ENCODE data around the gene PCDHGB4.
"Not testable (repeated sequence)": the region's sequence is repeated elsewhere in the genome, so short reads cannot be mapped to it uniquely, and the experiment has no call there.

PCDHGB4 gene

DNA sequence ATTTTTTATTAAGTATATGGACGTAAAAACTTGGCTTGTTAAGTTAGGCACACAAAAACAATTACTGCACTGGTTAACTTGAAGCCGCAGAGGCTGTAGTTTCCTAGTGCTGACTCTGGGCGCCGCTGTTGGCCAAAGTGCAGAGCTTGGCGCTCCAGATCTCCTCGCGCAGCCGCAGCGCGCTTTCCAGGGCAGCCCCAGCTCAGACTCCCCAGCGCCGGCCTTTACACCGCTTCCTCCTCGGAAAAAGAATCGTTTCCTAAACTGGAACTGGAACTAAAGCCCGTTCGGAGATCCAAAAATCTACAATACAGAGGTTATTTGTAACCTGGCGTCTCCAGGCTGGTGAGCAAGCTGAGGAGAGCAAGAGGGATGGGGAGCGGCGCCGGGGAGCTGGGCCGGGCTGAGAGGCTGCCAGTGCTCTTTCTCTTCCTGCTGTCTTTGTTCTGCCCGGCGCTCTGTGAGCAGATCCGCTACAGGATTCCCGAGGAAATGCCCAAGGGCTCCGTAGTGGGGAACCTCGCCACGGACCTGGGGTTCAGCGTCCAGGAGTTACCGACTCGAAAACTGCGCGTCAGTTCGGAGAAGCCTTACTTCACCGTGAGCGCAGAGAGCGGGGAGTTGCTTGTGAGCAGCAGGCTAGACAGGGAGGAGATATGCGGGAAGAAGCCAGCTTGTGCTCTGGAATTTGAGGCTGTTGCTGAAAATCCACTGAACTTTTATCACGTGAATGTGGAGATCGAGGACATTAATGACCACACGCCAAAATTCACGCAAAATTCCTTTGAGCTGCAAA lies 10.5 kb downstream of the PCDHGB4 start, which contains the start of gene PCDHGB5:
Gene PCDHGB5 (plus strand): TSS at position 192 of the 796 bp plus-strand sequence. CDS start 181 bp downstream, at position 373.
- H3K36me3 ChIP-seq (ENCODE audit: insufficient read depth, low read length); H3K9ac ChIP-seq (ENCODE audit: low read depth, low read length); H3K27ac ChIP-seq (ENCODE audit: low read length); H3K79me2 ChIP-seq (ENCODE audit: insufficient read depth, low read length); H3K4me2 ChIP-seq (ENCODE audit: insufficient read depth, low read length); H3K9me3 ChIP-seq (ENCODE audit: insufficient read depth, low read length, severe bottlenecking); H3K27me3 ChIP-seq (ENCODE audit: insufficient read depth, low read length, poor library complexity); ATAC-seq (ENCODE audit: insufficient read depth, low read depth); H3K4me3 ChIP-seq (ENCODE audit: low read depth in 1 of 2, low read length in 2 of 2); DNase-seq; H4K20me1 ChIP-seq (ENCODE audit: insufficient read depth, low read length); H3K4me1 ChIP-seq (ENCODE audit: insufficient read depth, low read length); H2AFZ ChIP-seq (ENCODE audit: low read depth, low read length): not testable (repeated sequence)
- TF ChIP-seq CTCF (IDR thresholded peaks at IDR 0.05; ENCODE audit: borderline replicate concordance, extremely low read depth, low read length, poor library complexity, severe bottlenecking), result peak; percentile 10

DNA sequence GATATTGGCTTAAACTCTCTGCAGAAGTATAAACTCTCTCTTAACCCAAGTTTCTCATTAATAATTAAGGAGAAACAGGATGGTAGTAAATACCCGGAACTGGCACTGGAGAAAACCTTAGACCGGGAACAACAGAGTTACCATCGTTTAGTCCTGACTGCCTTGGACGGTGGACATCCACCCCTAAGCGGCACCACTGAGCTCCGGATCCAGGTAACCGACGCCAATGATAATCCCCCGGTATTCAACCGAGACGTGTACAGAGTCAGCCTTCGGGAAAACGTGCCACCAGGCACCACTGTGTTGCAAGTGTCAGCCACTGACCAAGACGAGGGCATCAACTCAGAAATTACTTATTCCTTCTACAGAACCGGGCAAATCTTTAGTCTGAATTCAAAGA lies 11.1 kb downstream of the PCDHGB4 start:
- no peak overlapping the region for H3K27ac ChIP-seq (ENCODE audit: low read length)
- H3K4me2 ChIP-seq (ENCODE audit: insufficient read depth, low read length), result no peak overlapping the region
- no peaks in the 10 kb centered on the region for H3K27me3 ChIP-seq (ENCODE audit: insufficient read depth, low read length, poor library complexity)
- H4K20me1 ChIP-seq (ENCODE audit: insufficient read depth, low read length), result no peaks in the 10 kb centered on the region
- TF ChIP-seq EZH2 (IDR thresholded peaks at IDR 0.05; ENCODE audit: borderline replicate concordance, low read depth, low read length, severe bottlenecking) (no peak), CTCF (IDR thresholded peaks at IDR 0.05; ENCODE audit: borderline replicate concordance, extremely low read depth, low read length, poor library complexity, severe bottlenecking) (no peak)
- no peak for ATAC-seq (ENCODE audit: insufficient read depth, low read depth)
- no peak for DNase-seq
- H3K9ac ChIP-seq (ENCODE audit: low read depth, low read length), result no peak overlapping the region
- no peak overlapping the region for H2AFZ ChIP-seq (ENCODE audit: low read depth, low read length)
- no peaks in the 10 kb centered on the region for H3K36me3 ChIP-seq (ENCODE audit: insufficient read depth, low read length)
- no peaks in the 10 kb centered on the region for H3K4me1 ChIP-seq (ENCODE audit: insufficient read depth, low read length)
- no peak overlapping the region for H3K4me3 ChIP-seq (ENCODE audit: low read depth in 1 of 2, low read length in 2 of 2)
- no peaks in the 10 kb centered on the region for H3K79me2 ChIP-seq (ENCODE audit: insufficient read depth, low read length)
- H3K9me3 ChIP-seq (ENCODE audit: insufficient read depth, low read length, severe bottlenecking), result no peaks in the 10 kb centered on the region

- Histone ChIP-seq H3K4me3 (ENCODE audit: low read depth in 1 of 2, low read length in 2 of 2) (no peak overlapping the region), H4K20me1 (ENCODE audit: insufficient read depth, low read length) (no peaks in the 10 kb centered on the region), H3K36me3 (ENCODE audit: insufficient read depth, low read length) (no peaks in the 10 kb centered on the region), H3K27ac (ENCODE audit: low read length) (no peak overlapping the region), H2AFZ (ENCODE audit: low read depth, low read length) (no peak overlapping the region), H3K27me3 (ENCODE audit: insufficient read depth, low read length, poor library complexity) (no peaks in the 10 kb centered on the region), H3K4me1 (ENCODE audit: insufficient read depth, low read length) (no peaks in the 10 kb centered on the region), H3K9ac (ENCODE audit: low read depth, low read length) (no peak overlapping the region), H3K4me2 (ENCODE audit: insufficient read depth, low read length) (no peak overlapping the region), H3K9me3 (ENCODE audit: insufficient read depth, low read length, severe bottlenecking) (no peaks in the 10 kb centered on the region), H3K79me2 (ENCODE audit: insufficient read depth, low read length) (no peaks in the 10 kb centered on the region)
- DNase-seq, result no peak
- no peak for ATAC-seq (ENCODE audit: insufficient read depth, low read depth)
- TF ChIP-seq EZH2 (IDR thresholded peaks at IDR 0.05; ENCODE audit: borderline replicate concordance, low read depth, low read length, severe bottlenecking), result no peak
- no peak for TF ChIP-seq CTCF (IDR thresholded peaks at IDR 0.05; ENCODE audit: borderline replicate concordance, extremely low read depth, low read length, poor library complexity, severe bottlenecking)
Measured at GRCh38 chr5:141399555-141400258, 12.2 kb downstream of the PCDHGB4 start.

Measured in DND-41 (cell line).